HG03103 (cell line): ENCODE results near the gene OR10H2.
"Not testable (repeated sequence)": the region's sequence is repeated elsewhere in the genome, so short reads cannot be mapped to it uniquely, and the experiment has no call there.

ENCODE experiments used
- ATAC-seq: cut with Tn5 transposase; IDR thresholded peaks from one replicate; pipeline ENCODE4 v1.9.1; 2021; ENCODE audit warnings: low read depth; ENCODE audit not compliant: unreplicated experiment

The OR10H2 gene

DNA sequence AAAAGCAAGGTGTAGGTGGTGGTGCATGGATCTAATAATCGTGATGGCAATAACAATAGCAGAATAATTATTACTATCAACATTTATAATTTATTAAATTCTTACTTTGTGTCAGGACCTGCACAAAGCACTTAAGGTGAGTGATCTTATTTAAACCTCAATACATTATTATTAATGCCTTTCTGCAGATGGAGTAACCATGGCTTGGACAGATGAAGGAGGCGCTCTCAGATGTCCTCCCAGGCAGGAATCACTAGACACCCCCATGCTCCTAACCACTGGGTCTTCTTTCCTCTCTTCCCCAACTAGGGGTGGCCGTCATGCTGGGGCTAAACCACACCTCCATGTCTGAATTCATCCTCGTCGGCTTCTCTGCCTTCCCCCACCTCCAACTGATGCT is at the start of gene OR10H2:
Gene OR10H2, plus strand, starts transcription at position 301 of the 400 bp plus-strand sequence. Its CDS starts 20 bp downstream, at position 321.
- ATAC-seq: no peak

DNA sequence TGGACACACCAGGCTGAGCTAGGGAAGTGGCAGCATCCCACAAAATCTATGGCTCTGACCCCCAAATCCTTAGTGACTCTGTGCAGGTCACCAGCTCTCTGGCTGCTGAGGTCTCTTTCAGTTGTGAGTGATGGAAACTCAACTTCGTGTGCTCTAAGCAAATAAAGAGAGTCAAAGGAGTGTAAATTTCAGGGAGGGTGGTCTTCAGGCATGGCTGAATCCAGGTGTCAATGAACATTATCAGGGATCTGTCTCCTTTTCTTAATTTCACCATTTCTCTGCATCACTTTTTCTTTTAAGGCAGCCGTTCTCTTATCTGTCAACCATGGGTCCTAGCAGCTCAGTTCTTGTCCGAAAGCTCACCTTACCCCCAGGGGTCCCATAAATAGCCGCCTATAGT is 48.7 kb upstream of the OR10H2 start:
- no peak for ATAC-seq

DNA sequence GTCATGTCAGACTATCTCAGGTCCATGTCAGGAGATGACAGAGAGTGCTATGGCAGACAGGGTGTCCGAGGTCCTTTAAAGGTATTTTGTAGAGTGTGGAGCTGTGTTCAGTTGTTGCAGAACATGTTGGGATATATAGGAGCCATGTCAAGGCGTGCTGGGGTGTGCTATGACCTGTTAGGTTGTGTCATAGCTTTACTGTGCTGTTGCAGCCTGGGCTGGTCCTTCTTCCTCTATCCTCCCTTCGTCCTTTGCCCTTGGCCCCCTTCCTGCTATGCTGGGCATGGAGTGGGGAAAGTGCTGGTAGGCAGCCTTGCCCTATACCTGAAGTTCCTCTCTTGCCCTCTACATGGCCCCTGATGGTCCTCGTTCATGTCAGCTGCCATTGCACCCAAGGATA is 48.0 kb upstream of the OR10H2 start:
- ATAC-seq: not testable (repeated sequence)

DNA sequence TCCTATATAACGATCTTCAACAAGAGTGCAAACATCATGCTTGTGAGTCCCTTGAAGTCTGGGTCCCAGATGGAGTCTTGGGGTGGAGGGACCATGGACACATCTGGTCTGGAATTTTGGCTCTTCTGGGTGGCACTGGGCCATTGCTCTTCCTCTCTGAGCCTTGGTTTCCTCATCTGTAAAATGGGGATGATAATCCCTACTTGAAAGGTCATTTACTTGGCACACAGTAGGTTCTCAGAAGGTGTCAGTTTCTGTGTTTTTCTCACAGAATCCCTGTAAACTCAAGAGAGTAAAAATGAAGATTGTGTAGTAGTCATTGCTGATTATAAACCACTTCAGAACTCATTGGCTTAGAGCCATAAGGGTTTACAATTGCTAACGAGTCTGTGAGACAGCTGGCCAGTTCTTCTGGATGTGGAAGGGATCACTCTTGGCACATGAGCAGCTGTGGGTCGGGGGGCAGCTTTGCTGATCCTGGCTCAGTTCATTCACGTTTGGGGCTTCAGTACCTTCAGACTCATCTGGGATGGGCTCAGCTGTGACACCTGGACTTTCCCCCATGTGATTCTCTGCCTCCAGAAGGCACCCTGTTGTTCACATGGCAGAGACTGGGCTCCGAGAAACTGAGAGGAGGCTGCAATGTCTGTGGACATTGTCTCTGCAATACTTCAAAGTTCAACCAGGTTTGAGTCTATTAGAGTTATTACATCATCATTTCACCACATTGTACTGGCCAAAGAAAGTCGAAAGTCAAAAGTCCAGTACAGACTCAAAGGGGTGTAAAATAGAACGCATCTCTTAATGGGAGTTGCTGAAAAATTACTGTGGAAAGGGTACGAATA is 47.1 kb upstream of the OR10H2 start:
- no peak for ATAC-seq

DNA sequence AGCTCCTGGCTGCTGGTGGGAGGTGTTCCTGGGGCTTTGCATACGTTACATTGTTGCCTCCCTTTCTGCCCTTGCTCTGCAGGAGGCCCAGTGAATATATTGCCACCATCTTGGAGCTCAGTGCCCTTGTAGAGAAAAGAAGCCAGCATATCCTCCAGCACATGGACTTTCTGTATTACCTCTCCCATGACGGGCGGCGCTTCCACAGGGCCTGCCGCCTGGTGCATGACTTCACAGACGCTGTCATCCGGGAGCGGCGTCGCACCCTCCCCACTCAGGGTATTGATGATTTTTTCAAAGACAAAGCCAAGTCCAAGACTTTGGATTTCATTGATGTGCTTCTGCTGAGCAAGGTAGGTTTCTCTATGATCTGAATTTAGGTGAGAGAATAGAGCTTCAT is 44.4 kb upstream of the OR10H2 start:
- no peak for ATAC-seq

- no peak for ATAC-seq
Observed at GRCh38 chr19:15684828-15685227, 43.0 kb upstream of the OR10H2 start.

DNA sequence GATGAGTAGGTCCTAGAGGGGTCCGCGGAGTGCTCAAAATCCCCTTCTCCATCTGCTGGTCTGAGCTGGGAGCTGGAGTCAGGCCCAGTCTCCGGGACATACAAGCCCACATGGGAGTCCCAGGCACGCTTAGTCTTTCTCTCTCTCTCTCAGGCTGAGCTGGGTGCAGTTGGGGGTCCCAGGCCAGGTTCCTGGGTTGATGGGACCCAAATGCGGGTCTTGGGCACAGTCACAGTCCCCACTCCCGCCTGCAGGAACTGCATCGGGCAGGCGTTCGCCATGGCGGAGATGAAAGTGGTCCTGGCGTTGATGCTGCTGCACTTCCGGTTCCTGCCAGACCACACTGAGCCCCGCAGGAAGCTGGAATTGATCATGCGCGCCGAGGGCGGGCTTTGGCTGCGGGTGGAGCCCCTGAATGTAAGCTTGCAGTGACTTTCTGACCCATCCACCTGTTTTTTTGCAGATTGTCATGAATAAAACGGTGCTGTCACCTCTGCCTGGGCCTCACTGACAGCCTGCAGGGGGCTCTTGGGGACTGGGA is 31.1 kb upstream of the OR10H2 start:
- no peak for ATAC-seq

GRCh38 chr19:15701757-15702533 is 25.9 kb upstream of the OR10H2 start:
- no peak for ATAC-seq

- ATAC-seq: no peak
Observed at GRCh38 chr19:15702534-15702930, 25.3 kb upstream of the OR10H2 start.

DNA sequence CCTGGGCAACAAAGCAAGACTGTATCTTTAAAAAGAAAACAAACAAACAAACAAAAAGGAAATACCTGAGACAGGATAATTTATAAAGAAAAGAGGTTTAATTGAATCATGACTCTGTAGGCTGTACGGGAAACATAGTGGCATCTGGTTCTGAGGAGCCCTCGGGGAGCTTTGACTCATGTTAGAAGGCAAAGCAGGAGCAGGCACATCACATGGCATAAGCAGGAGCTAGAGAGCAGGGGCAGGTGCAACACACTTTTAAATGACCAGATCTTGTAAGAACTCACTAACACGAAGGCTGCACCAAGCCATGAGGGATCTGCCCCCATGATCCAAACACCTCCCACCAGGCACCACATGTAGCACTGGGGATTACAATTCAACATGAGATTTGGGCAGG is 13.2 kb upstream of the OR10H2 start:
- no peak for ATAC-seq

DNA sequence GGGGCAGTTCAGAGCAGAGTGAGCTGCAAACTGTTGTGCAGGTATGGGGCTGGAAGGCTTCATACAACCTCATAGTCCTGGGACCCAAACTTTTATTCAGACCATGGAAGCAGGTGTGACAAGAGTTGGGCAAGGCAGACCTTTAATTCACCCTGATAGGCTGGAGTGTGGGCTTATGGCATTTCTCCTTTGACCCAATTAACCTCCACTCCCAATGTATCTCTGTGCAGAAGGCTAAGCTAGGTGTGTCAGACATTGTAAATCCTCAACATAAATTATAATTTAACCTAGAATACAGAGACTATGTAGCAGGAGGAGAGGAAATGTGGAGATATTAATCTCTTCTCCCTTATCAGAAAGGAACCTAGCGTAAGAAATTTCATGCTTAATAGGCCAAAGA is 12.2 kb upstream of the OR10H2 start:
- no peak for ATAC-seq

- ATAC-seq: no peak
Observed at GRCh38 chr19:15717809-15718208, 10.0 kb upstream of the OR10H2 start.

DNA sequence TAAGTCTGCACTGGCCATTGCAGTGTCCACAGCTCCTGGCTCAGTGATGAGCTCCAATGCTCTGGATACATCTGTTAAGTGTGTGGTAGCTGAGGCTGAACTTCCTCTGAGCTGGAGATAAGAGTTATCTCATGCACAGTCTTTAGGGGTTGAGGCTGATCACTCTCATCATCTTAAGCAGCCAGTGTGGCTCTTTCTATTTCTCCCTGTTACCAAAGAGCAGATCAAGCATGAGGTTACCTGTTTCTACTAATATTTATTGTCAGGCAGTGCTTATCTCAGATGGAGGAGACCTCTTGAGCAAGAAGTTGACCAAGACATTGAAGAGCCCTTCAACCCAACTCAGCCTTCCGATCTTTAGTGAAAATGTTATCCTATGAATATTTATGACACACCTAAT is 6.6 kb upstream of the OR10H2 start:
- ATAC-seq: no peak

DNA sequence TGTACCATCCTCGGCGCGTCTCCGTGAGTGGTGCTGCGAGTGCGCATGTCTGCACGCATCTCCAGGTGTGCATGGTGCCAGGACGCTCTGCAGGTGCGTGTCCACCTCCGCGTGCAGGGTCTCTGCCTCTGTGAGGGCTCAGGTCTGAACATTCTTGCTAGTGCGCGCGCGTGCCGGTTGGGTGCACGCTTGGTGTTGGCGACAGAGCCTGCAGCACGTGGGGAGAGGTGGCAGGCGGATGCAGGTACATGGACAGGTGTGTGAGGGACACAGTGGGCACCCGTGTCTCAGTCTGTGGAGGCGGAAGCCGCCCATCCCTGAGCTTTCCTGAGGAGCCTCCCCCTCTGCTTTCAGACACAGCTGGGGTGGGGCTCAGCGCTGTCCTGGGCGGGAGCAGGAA is 4.9 kb upstream of the OR10H2 start:
- ATAC-seq: no peak

- no peak for ATAC-seq
Observed at GRCh38 chr19:15730538-15730937, 2.7 kb downstream of the OR10H2 start.

DNA sequence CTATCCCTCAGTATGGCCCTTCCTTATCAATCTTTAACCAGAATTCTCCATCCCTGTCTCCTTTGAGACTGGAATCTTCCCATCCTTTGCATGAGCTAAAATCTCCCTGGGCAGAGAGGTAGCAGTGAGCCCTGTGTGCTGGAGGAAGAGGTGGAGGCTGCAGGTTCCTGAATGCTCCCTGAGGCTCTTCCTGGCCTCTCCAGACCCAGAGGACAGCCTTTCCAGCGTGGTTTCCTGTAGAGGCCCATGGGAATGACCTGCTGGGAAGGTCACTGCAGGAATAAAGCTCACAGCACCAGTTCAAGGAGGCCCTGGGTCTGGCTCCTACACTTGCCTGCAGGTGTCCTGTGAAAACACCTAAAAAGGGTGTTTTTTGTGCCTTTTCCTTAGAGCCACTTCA is 4.6 kb downstream of the OR10H2 start:
- ATAC-seq: no peak

DNA sequence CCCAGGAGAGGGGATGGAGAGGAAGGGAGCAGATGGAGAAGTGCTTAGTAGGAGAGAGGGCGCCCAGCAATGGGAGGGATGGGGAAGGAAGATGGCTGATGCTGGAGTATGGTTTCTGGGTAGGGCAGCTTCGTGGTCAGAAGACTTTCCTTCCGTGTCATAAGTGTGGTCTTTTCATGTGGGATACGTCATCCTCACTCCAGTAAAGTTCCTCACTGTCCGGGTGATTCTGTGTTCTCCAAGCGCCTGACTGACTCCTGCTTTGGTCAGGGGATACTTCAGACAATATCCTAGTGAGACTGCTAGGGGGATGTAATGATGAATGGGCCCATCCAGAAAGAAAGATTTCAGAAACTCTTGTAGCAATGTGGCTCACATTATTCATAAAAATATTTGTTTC is 6.1 kb downstream of the OR10H2 start:
- ATAC-seq: no peak

- no peak for ATAC-seq
Observed at GRCh38 chr19:15737722-15738121, 9.9 kb downstream of the OR10H2 start, which contains the start of gene OR10H3. Gene OR10H3 (plus strand): TSS chr19:15737985. CDS start chr19:15741393, 3,408 bp downstream.

GRCh38 chr19:15740785-15741184 is 13.0 kb downstream of the OR10H2 start:
- ATAC-seq: no peak

GRCh38 chr19:15748239-15748638 is 20.4 kb downstream of the OR10H2 start:
- ATAC-seq: no peak

GRCh38 chr19:15758379-15758778 is 30.6 kb downstream of the OR10H2 start:
- no peak for ATAC-seq
